Suprapubic skin (tissue), 4 donors: ENCODE measurements around the gene ASPN. TPM values are rescaled to one million over a fixed set of nuclear protein-coding genes. Genes with fewer than 3 reads are reported as not detected.

ENCODE experiments used
- DNase-seq, 2 donors: peaks; one replicate each; pipeline ENCODE4 v3.0.0-alpha.2; 2019; ENCODE audit warnings: low spot score in 2 of 2
- H3K27ac ChIP-seq: fragments of 200-600 bp; sonication (generic); one replicate; pipeline ENCODE4 v1.5.1; 2019
- H3K27me3 ChIP-seq: fragments of 200-600 bp; sonication (generic); one replicate; pipeline ENCODE4 v1.5.1; 2019
- H3K36me3 ChIP-seq: fragments of 200-600 bp; sonication (generic); one replicate; pipeline ENCODE4 v1.5.1; 2019
- H3K4me1 ChIP-seq: fragments of 200-600 bp; sonication (generic); one replicate; pipeline ENCODE4 v1.5.1; 2019
- H3K4me3 ChIP-seq: fragments of 200-600 bp; sonication (generic); one replicate; pipeline ENCODE4 v1.5.1; 2019; ENCODE audit warnings: mild to moderate bottlenecking
- H3K9me3 ChIP-seq: fragments of 200-600 bp; sonication (generic); one replicate; pipeline ENCODE4 v1.5.1; 2019
- EP300 ChIP-seq: sonication (generic); formaldehyde crosslinking; IDR thresholded peaks from one replicate; pipeline ENCODE4 v1.6.1; 2017; ENCODE audit warnings: antibody characterized with exemption
- POLR2A ChIP-seq, 2 donors: fragments of 450-650 bp; IDR thresholded peaks; one replicate each; pipeline ENCODE4 v1.6.1; 2017; ENCODE audit warnings: antibody characterized with exemption in 2 of 2, mild to moderate bottlenecking in 2 of 2, moderate library complexity in 2 of 2
- POLR2AphosphoS5 ChIP-seq, 3 donors: sonication (generic); formaldehyde crosslinking; IDR thresholded peaks; one replicate each; pipeline ENCODE4 v1.6.1; 2017; ENCODE audit warnings: antibody characterized with exemption in 3 of 3
- WGBS: methylation state at CpG from one replicate; pipeline ENCODE4 v1.1.5; 2018; 5-methylcytosine and 5-hydroxymethylcytosine counted together
- total RNA-seq, 4 donors: library from RNA; depleted of rRNA; stranded (reverse); fragments of >200 nt; gene quantifications; one replicate each; pipeline ENCODE4 v1.1.0, GENCODE V29; 2016
- TF ChIP-seq, protein P1 (sequence below), 2 donors: fragments of 200-600 bp in 1 of 2; fragments of 450-650 bp in 1 of 2; sonication (generic) in 1 of 2; IDR thresholded peaks; one replicate each; pipeline ENCODE4 v1.5.1; 2016 to 2019; ENCODE audit warnings: antibody characterized with exemption in 2 of 2, mild to moderate bottlenecking in 1 of 2, moderate library complexity in 1 of 2

Gene ASPN
- total RNA-seq, 4 donors from 2014 or later = 2.8 to 13.3 (median 5.3) TPM

DNA sequence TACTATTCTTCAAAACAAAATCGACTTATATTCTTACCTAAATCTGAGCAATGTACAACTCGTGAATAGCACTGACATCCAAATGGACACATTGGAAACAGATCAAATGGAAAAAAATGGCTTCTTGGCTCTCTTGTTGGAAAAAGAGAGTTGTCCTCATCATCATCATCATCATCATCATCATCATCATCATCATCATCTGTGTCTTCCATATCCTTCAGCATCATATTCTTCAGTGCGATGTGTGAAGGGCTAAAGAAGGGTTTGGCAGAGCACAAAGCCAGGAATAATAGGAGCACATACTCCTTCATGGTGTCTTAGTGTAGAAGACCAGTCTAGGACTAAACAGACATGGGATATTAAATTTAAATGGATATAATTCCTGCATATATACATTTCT, 7.7 kb downstream of the ASPN start:
- no peak overlapping the region for H3K27ac ChIP-seq
- no peak for TF ChIP-seq POLR2AphosphoS5 (IDR thresholded peaks at IDR 0.05)
- TF ChIP-seq, protein P1, sequence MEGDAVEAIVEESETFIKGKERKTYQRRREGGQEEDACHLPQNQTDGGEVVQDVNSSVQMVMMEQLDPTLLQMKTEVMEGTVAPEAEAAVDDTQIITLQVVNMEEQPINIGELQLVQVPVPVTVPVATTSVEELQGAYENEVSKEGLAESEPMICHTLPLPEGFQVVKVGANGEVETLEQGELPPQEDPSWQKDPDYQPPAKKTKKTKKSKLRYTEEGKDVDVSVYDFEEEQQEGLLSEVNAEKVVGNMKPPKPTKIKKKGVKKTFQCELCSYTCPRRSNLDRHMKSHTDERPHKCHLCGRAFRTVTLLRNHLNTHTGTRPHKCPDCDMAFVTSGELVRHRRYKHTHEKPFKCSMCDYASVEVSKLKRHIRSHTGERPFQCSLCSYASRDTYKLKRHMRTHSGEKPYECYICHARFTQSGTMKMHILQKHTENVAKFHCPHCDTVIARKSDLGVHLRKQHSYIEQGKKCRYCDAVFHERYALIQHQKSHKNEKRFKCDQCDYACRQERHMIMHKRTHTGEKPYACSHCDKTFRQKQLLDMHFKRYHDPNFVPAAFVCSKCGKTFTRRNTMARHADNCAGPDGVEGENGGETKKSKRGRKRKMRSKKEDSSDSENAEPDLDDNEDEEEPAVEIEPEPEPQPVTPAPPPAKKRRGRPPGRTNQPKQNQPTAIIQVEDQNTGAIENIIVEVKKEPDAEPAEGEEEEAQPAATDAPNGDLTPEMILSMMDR (IDR thresholded peaks at IDR 0.05) = no peak
- no peak for TF ChIP-seq EP300
- TF ChIP-seq POLR2A (IDR thresholded peaks at IDR 0.05) = no peak
- 91% methylated on average over 3 of the region's 3 CpGs for WGBS
- no peaks in the 10 kb centered on the region for H3K36me3 ChIP-seq
- no peaks in the 10 kb centered on the region for H3K9me3 ChIP-seq
- no peak for DNase-seq
- H3K4me1 ChIP-seq = no peaks in the 10 kb centered on the region
- H3K4me3 ChIP-seq = no peak overlapping the region
- no peaks in the 10 kb centered on the region for H3K27me3 ChIP-seq

GRCh38 chr9:92468206-92468605, 14.1 kb downstream of the ASPN start:
- no peak overlapping the region for H3K4me3 ChIP-seq
- H3K36me3 ChIP-seq = no peaks in the 10 kb centered on the region
- WGBS = 81% methylated on average over 2 of the region's 2 CpGs
- peak overlapping the region; percentile 66 for H3K27ac ChIP-seq
- DNase-seq = no peak
- no peaks in the 10 kb centered on the region for H3K9me3 ChIP-seq
- H3K27me3 ChIP-seq = no peaks in the 10 kb centered on the region
- no peak for TF ChIP-seq EP300
- TF ChIP-seq POLR2A (IDR thresholded peaks at IDR 0.05) = no peak
- H3K4me1 ChIP-seq = peaks cover 23% of the 10 kb centered on the region

GRCh38 chr9:92467511-92467910, 14.8 kb downstream of the ASPN start:
- peaks cover 23% of the 10 kb centered on the region for H3K4me1 ChIP-seq
- DNase-seq = no peak
- H3K9me3 ChIP-seq = no peaks in the 10 kb centered on the region
- peak overlapping the region; percentile 66 for H3K27ac ChIP-seq
- H3K4me3 ChIP-seq = no peak overlapping the region
- no peaks in the 10 kb centered on the region for H3K27me3 ChIP-seq
- H3K36me3 ChIP-seq = no peaks in the 10 kb centered on the region
- TF ChIP-seq EP300 = no peak
- TF ChIP-seq POLR2A (IDR thresholded peaks at IDR 0.05) = no peak
- no peak for TF ChIP-seq POLR2AphosphoS5 (IDR thresholded peaks at IDR 0.05)
- TF ChIP-seq, protein P1 (IDR thresholded peaks at IDR 0.05) = no peak
- WGBS = 48% methylated on average over 2 of the region's 2 CpGs

GRCh38 chr9:92467041-92467440, 15.3 kb downstream of the ASPN start:
- DNase-seq = no peak
- H3K4me3 ChIP-seq = no peak overlapping the region
- 71% methylated on average over 1 of the region's 1 CpG for WGBS
- H3K9me3 ChIP-seq = no peaks in the 10 kb centered on the region
- no peak overlapping the region for H3K27ac ChIP-seq
- no peaks in the 10 kb centered on the region for H3K27me3 ChIP-seq
- TF ChIP-seq, protein P1 (IDR thresholded peaks at IDR 0.05) = no peak
- TF ChIP-seq POLR2AphosphoS5 (IDR thresholded peaks at IDR 0.05) (no peak), POLR2A (IDR thresholded peaks at IDR 0.05) (no peak), EP300 (no peak)
- peaks cover 23% of the 10 kb centered on the region for H3K4me1 ChIP-seq
- no peaks in the 10 kb centered on the region for H3K36me3 ChIP-seq

DNA sequence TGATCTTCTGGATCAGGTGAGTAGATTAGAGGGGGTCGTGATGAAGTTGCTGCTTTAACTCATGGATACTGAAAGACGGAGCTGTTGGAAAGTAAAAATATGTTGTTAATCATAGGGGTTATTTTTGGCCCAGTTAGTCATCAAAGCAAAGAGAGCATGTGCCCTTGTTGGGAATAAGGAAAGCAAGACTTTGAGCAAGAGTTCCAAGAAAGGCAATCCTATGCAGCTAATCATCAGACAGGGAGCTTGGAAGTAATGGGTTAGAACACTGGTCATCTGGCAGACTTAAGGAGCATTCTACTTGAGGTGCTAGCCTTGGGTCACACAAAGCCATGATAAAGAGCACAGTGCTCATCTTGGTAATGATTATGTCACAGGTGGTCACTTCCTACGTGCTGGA, 18.3 kb downstream of the ASPN start:
- WGBS = 46% methylated on average over 3 of the region's 3 CpGs
- peak overlapping the region; percentile 27 for H3K27ac ChIP-seq

More for the DNA sequence above, 18.3 kb downstream of the ASPN start:
- Histone ChIP-seq H3K4me1 (peaks cover 23% of the 10 kb centered on the region), H3K4me3 (no peak overlapping the region), H3K36me3 (no peaks in the 10 kb centered on the region), H3K9me3 (no peaks in the 10 kb centered on the region), H3K27me3 (no peaks in the 10 kb centered on the region)
- no peak for DNase-seq
- TF ChIP-seq POLR2AphosphoS5 (IDR thresholded peaks at IDR 0.05) = no peak
- TF ChIP-seq POLR2A (IDR thresholded peaks at IDR 0.05) = no peak
- TF ChIP-seq, protein P1 (IDR thresholded peaks at IDR 0.05) = no peak
- TF ChIP-seq EP300 = no peak
